ENCODE data around the gene RAP1GAP2.

DNA sequence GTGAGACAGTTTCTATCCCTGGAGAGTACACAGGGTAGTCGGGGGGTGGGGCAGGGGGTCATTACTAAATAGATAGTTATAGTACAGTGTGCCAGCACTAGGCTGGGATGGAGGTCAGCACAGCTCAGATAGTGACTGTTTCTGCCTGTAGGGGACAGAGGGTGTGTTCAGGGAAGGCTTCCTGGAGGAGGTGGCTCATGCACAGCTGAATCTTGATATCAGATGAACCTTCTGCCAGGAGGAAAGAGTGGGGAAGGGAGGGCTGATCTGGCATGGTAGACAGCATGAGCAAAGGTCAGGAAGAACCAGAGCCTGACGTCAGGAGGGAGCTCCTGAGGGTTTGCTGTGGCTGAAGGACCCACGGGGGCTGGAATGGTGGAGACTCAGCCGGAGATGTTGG lies 210.6 kb downstream of the RAP1GAP2 start:
- no peak for TF ChIP-seq EZH2phosphoT487 (IDR thresholded peaks at IDR 0.05; ENCODE audit: borderline replicate concordance, low read length)
- TF ChIP-seq, protein P1, sequence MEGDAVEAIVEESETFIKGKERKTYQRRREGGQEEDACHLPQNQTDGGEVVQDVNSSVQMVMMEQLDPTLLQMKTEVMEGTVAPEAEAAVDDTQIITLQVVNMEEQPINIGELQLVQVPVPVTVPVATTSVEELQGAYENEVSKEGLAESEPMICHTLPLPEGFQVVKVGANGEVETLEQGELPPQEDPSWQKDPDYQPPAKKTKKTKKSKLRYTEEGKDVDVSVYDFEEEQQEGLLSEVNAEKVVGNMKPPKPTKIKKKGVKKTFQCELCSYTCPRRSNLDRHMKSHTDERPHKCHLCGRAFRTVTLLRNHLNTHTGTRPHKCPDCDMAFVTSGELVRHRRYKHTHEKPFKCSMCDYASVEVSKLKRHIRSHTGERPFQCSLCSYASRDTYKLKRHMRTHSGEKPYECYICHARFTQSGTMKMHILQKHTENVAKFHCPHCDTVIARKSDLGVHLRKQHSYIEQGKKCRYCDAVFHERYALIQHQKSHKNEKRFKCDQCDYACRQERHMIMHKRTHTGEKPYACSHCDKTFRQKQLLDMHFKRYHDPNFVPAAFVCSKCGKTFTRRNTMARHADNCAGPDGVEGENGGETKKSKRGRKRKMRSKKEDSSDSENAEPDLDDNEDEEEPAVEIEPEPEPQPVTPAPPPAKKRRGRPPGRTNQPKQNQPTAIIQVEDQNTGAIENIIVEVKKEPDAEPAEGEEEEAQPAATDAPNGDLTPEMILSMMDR (IDR thresholded peaks at IDR 0.05; ENCODE audit: low read depth, low read length, poor library complexity, severe bottlenecking), result no peak

Data from DOHH2 (cell line).